Effector memory CD8-positive, alpha-beta T cell (primary cell): Measurements from ENCODE around the gene TTC28.
"Not testable (repeated sequence)": the region's sequence is repeated elsewhere in the genome, so short reads cannot be mapped to it uniquely, and the experiment has no call there.

ENCODE experiments used
- ATAC-seq: fragments of 150-1000 bp; cut with Tn5 transposase; replicated peaks from 2 replicates; pipeline ENCODE4 v1.10.0; 2021; ENCODE audit warnings: mild to moderate bottlenecking, moderate library complexity
- DNase-seq, 3 experiments: peaks; one replicate each; pipeline ENCODE4 v3.0.0; 2021
- H3K27ac Mint-ChIP-seq, 2 donors: one replicate each; pipeline ENCODE4 v1.8.0; 2022; ENCODE audit warnings: mild to moderate bottlenecking in 2 of 2, mixed read lengths in 2 of 2, moderate library complexity in 2 of 2
- H3K27me3 Mint-ChIP-seq, 2 donors: one replicate each; pipeline ENCODE4 v1.8.0; 2022; ENCODE audit warnings: mixed read lengths in 2 of 2
- H3K36me3 Mint-ChIP-seq: one replicate; pipeline ENCODE4 v1.8.0; 2022; ENCODE audit warnings: mild to moderate bottlenecking, moderate library complexity, mixed read lengths; ENCODE audit not compliant: insufficient read depth
- H3K4me1 Mint-ChIP-seq, 2 donors: one replicate each; pipeline ENCODE4 v1.8.0; 2022; ENCODE audit warnings: low read depth in 2 of 2, mixed read lengths in 2 of 2
- H3K4me3 Mint-ChIP-seq, 2 donors: one replicate each; pipeline ENCODE4 v1.8.0; 2022; ENCODE audit warnings: mild to moderate bottlenecking in 2 of 2, mixed read lengths in 2 of 2, moderate library complexity in 2 of 2
- H3K9me3 Mint-ChIP-seq, 2 donors: one replicate each; pipeline ENCODE4 v1.8.0; 2022; ENCODE audit warnings: mixed read lengths in 2 of 2

The TTC28 gene

GRCh38 chr22:28365371-28365770 is 314.3 kb downstream of the TTC28 start:
- Mint-ChIP-seq H3K4me1 (peaks cover 0 to 2% of the 10 kb centered on the region in 2 donors), H3K27ac (no peak overlapping the region), H3K27me3 (peaks cover 23 to 27% of the 10 kb centered on the region in 2 donors), H3K36me3 (no peaks in the 10 kb centered on the region), H3K4me3 (no peak overlapping the region), H3K9me3 (peaks cover 2 to 9% of the 10 kb centered on the region in 2 donors)
- ATAC-seq (no peak), DNase-seq (no peak)

- not testable (repeated sequence) for H3K9me3 Mint-ChIP-seq, DNase-seq, H3K27ac Mint-ChIP-seq, H3K36me3 Mint-ChIP-seq, H3K4me1 Mint-ChIP-seq, ATAC-seq, H3K4me3 Mint-ChIP-seq
- peaks cover 23 to 27% of the 10 kb centered on the region in 2 donors for H3K27me3 Mint-ChIP-seq
Observed at GRCh38 chr22:28364105-28364504, 315.5 kb downstream of the TTC28 start.

- no peak overlapping the region for H3K4me3 Mint-ChIP-seq
- no peak for DNase-seq
- no peaks in the 10 kb centered on the region for H3K4me1 Mint-ChIP-seq
Observed at GRCh38 chr22:28360939-28361338, 318.7 kb downstream of the TTC28 start.

DNA sequence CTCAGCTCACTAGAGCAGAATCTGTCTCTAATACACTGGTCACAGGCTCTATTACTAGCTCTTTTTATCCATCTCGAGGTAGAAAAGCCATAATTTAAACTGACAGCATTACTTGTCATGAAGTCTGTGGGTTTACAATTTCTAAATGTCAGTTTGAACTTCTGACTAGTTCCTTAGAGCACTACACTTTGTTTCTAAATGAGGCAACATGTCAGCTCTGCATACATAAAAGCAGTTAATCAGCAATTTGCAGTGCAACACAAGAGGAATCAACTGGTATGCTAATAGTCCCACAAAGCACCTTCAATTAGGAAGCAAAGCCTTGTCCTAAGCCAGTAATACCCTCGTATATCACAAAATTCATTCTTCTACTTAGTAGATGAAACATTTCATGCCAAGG is 321.3 kb downstream of the TTC28 start:
- DNase-seq (no peak), ATAC-seq (no peak)
- no peaks in the 10 kb centered on the region for H3K36me3 Mint-ChIP-seq
- no peak overlapping the region for H3K4me3 Mint-ChIP-seq
- peaks cover 2 to 9% of the 10 kb centered on the region in 2 donors for H3K9me3 Mint-ChIP-seq
- H3K27ac Mint-ChIP-seq, result no peak overlapping the region
- H3K4me1 Mint-ChIP-seq, result no peaks in the 10 kb centered on the region
- peaks cover 6 to 14% of the 10 kb centered on the region in 2 donors for H3K27me3 Mint-ChIP-seq

More at GRCh38 chr22:28360939-28361338, 318.7 kb downstream of the TTC28 start:
- Mint-ChIP-seq H3K36me3 (no peaks in the 10 kb centered on the region), H3K27me3 (peaks cover 4 to 9% of the 10 kb centered on the region in 2 donors), H3K9me3 (peaks cover 2 to 9% of the 10 kb centered on the region in 2 donors), H3K27ac (no peak overlapping the region)
- no peak for ATAC-seq

DNA sequence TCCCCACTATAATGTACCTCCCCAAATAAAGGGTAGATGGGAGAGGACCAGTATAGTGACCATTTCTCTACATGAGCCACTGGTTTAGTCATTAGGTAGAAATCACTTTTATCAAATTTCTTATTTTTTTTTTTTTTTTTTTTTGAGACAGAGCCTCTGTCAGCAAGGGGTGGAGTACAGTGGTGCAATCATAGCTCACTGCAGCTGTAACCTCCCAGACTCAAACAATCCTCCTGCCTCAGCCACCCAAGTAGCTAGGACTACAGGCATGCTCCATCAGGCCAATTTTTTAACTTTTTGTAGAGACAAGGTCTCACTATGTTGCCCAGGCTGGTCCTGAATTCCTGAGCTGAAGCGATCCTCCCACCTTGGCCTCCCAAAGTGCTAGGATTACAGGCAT is 322.4 kb downstream of the TTC28 start:
- Mint-ChIP-seq H3K36me3 (no peaks in the 10 kb centered on the region), H3K4me1 (no peaks in the 10 kb centered on the region), H3K27ac (no peak overlapping the region), H3K4me3 (no peak overlapping the region), H3K27me3 (peaks cover 11 to 15% of the 10 kb centered on the region in 2 donors), H3K9me3 (peaks cover under 1 to 2% of the 10 kb centered on the region in 2 donors)
- ATAC-seq (no peak), DNase-seq (no peak)

DNA sequence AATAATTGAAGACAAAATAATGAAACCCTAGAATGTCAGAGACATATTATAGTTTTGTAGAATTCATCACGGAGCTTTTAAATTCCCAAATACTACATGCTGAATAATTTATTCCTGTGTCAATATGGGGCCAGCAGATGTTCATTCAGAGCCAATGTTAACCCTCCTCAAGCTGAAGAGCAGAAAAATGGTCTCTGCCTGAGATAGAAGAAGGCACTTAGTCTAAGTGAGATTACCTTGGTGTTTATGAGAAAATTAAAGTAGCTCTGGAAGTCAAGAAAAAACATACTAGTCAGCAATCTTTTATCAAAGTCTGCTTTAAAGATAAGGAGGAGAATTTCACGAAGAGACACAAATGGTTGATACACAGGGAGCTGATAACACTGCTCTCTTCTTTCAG is 328.2 kb downstream of the TTC28 start:
- DNase-seq, result no peak
- H3K9me3 Mint-ChIP-seq, result no peaks in the 10 kb centered on the region
- H3K27ac Mint-ChIP-seq, result no peak overlapping the region
- ATAC-seq, result no peak
- H3K4me3 Mint-ChIP-seq, result no peak overlapping the region
- no peaks in the 10 kb centered on the region for H3K36me3 Mint-ChIP-seq
- H3K27me3 Mint-ChIP-seq, result peaks cover 28 to 39% of the 10 kb centered on the region in 2 donors
- no peaks in the 10 kb centered on the region for H3K4me1 Mint-ChIP-seq

- ATAC-seq (no peak), DNase-seq (no peak)
- H3K4me1 Mint-ChIP-seq, result no peaks in the 10 kb centered on the region
- no peaks in the 10 kb centered on the region for H3K9me3 Mint-ChIP-seq
- no peaks in the 10 kb centered on the region for H3K36me3 Mint-ChIP-seq
- H3K27ac Mint-ChIP-seq, result no peak overlapping the region
- H3K4me3 Mint-ChIP-seq, result no peak overlapping the region
- peaks cover 41 to 43% of the 10 kb centered on the region in 2 donors for H3K27me3 Mint-ChIP-seq
Observed at GRCh38 chr22:28348613-28349609, 330.7 kb downstream of the TTC28 start.

- no peaks in the 10 kb centered on the region for H3K9me3 Mint-ChIP-seq
- DNase-seq (no peak), ATAC-seq (no peak)
- H3K4me1 Mint-ChIP-seq, result no peaks in the 10 kb centered on the region
- no peaks in the 10 kb centered on the region for H3K36me3 Mint-ChIP-seq
- H3K27ac Mint-ChIP-seq, result no peak overlapping the region
- H3K27me3 Mint-ChIP-seq, result peaks cover 25 to 26% of the 10 kb centered on the region in 2 donors
- H3K4me3 Mint-ChIP-seq, result no peak overlapping the region
Observed at GRCh38 chr22:28346308-28346707, 333.3 kb downstream of the TTC28 start.

DNA sequence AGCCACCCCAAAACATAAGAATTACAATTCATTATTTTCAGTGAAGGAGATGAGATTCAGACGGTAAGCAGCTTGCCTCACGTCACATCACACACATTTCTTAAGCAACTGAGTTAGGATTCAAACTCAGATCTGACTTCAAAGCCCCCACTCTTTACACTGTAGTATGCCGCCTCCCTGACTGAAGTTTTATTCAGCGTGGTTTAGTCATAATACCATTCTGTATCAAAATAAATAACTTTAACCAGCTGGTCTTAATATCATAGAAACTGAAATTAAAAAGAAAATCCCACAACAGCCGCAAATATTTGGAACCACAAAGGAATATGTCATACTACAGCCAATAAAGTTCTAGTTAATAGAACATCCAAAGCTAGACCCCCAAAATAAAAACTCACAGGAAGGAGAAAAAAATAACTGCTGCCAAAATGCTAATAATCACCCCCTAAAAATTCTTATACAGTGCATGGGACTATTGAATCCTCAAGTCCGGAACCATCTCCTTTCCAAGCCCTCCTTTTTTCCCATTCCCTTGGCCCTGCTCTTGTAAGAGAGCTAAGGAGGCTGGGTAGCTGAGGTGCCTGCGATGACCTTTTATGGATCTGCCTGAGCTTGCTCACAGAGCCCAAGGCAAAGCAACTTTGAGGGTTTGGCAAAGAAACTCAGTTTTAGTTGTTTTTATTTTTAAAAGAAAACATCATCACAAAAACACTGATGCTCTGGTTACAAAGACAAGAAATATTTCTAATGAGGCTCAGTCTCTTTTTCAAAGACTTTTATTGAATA is 334.5 kb downstream of the TTC28 start:
- Mint-ChIP-seq H3K27ac (no peak overlapping the region), H3K9me3 (no peaks in the 10 kb centered on the region), H3K4me1 (no peaks in the 10 kb centered on the region), H3K4me3 (no peak overlapping the region), H3K27me3 (peaks cover 21 to 30% of the 10 kb centered on the region in 2 donors), H3K36me3 (no peaks in the 10 kb centered on the region)
- no peak for ATAC-seq
- DNase-seq, result no peak

GRCh38 chr22:28341001-28341400 is 338.6 kb downstream of the TTC28 start:
- Mint-ChIP-seq H3K4me3 (no peak overlapping the region), H3K27me3 (peaks cover 48 to 58% of the 10 kb centered on the region in 2 donors), H3K36me3 (no peaks in the 10 kb centered on the region), H3K4me1 (no peaks in the 10 kb centered on the region), H3K9me3 (peaks cover 2 to 7% of the 10 kb centered on the region in 2 donors), H3K27ac (no peak overlapping the region)
- DNase-seq (no peak), ATAC-seq (no peak)

- H3K9me3 Mint-ChIP-seq, result peaks cover 0 to 1% of the 10 kb centered on the region in 2 donors
- H3K4me3 Mint-ChIP-seq, result no peak overlapping the region
- no peaks in the 10 kb centered on the region for H3K4me1 Mint-ChIP-seq
- DNase-seq (no peak), ATAC-seq (no peak)
- H3K27me3 Mint-ChIP-seq, result peaks cover 14 to 27% of the 10 kb centered on the region in 2 donors
- no peak overlapping the region for H3K27ac Mint-ChIP-seq
- no peaks in the 10 kb centered on the region for H3K36me3 Mint-ChIP-seq
Observed at GRCh38 chr22:28333088-28333487, 346.6 kb downstream of the TTC28 start.

- no peak overlapping the region for H3K27ac Mint-ChIP-seq
- peaks cover 9 to 24% of the 10 kb centered on the region in 2 donors for H3K27me3 Mint-ChIP-seq
- ATAC-seq (no peak), DNase-seq (no peak)
- H3K9me3 Mint-ChIP-seq, result peaks cover 0 to 1% of the 10 kb centered on the region in 2 donors
- H3K4me1 Mint-ChIP-seq, result no peaks in the 10 kb centered on the region
- no peak overlapping the region for H3K4me3 Mint-ChIP-seq
- H3K36me3 Mint-ChIP-seq, result no peaks in the 10 kb centered on the region
Observed at GRCh38 chr22:28332410-28332809, 347.2 kb downstream of the TTC28 start.

GRCh38 chr22:28331695-28332094 is 347.9 kb downstream of the TTC28 start:
- Mint-ChIP-seq H3K4me1 (no peaks in the 10 kb centered on the region), H3K9me3 (peaks cover 0 to 1% of the 10 kb centered on the region in 2 donors), H3K4me3 (no peak overlapping the region), H3K36me3 (no peaks in the 10 kb centered on the region), H3K27me3 (peaks cover 2 to 16% of the 10 kb centered on the region in 2 donors), H3K27ac (no peak overlapping the region)
- ATAC-seq (no peak), DNase-seq (no peak)
